Fibroblast of upper back skin (primary cell): ENCODE results near the gene GRM7.
A peak's percentile ranks its signal among the peaks of the same experiment; 100 is the strongest.

Source experiments
- DNase-seq: peaks from one replicate; pipeline ENCODE4 v3.0.0-alpha.2; 2013

GRM7 gene

DNA sequence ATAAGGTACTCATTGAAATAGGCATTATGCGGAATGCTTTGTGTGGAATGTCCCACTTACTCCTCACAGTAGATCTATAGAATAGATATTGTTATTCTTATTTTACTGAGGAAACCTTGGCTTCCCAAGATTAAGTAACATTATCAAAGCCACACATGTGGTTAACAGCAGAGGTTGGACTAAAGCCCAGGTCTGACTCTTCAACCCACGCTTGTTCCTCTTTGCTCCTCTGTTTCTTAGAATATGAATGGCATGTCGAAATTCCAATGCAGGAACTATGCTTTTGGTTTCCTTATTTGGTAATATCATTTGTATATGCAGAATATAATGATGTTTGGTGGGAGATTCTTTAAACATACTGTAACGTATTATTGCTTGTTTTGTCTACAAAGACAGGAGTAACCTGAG lies 821.9 kb downstream of the GRM7 start:
- peak; percentile 99 for DNase-seq

DNA sequence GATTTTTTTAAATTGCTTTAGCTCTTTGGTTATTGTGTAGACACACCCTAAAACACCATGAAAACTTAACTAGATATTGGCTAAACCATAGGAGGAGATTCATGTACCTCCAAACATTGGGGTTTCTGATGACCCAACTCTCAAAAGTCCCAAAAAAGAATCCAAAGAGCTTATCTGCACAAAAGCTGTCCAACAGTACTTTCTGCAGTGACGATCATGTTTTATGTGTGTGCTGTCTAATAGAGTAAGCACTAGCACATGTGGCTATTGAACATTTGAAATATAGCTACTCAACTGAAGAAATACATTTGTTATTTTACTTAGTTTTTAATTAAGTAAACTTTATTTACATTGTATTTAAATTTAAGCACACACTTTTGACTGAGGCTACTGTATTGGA lies 822.5 kb downstream of the GRM7 start:
- no peak for DNase-seq

DNA sequence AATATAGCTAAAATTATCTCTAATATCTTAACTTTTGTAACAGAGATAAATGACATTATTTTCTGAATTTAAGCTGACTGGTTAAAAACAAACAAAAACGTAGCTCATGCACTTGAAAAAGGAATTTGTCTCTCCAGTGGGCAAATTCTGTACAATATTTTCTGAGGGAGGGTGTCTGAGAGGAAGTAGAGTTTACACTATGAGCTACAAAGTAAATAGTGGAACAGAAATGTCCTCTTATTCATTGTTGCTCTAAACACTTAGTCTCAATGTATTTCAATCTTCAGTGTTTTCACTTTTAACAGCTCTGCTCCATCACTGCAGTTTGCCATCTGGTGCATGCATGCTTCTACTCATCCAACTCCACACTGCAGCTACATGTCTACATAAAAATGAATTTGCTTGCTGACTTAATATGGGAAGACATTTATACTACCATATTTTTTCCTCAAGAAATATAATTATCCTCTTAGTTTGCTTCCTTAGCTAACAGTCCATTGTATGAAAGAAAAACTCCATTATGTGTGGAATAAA lies 823.3 kb downstream of the GRM7 start:
- no peak for DNase-seq

DNA sequence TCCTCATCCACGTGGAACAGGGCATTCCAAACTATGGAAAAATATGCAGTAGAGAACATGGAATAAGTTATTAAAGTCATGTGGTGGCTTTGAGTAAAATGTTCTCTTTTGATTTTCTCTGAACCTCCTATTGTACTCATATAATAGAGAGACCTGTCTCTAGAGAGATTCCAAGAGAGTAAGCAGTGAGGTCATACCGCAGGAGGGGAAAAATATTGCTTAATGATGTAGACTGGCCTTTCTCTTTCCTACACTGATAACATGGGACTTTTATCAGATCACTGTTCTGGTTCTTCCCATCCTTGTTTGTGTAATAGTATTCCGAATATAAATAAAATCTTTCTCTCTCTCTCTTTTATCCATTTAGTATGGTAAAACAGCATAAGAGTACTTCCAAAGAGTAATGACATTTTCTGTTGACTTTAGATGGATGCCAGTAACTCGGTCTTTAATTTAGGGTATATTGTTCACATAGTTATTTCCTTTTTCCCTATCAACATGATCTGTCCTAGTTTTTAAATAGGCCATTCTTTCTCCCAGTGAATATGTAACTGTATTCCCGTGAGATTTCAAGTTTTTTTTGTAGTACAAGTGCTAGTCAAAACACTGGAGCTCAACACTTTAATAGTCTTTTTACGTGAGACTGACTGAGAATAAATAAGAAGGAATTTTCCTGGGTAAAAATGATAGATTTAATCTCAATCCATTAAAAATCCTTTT lies 826.7 kb downstream of the GRM7 start:
- no peak for DNase-seq

DNA sequence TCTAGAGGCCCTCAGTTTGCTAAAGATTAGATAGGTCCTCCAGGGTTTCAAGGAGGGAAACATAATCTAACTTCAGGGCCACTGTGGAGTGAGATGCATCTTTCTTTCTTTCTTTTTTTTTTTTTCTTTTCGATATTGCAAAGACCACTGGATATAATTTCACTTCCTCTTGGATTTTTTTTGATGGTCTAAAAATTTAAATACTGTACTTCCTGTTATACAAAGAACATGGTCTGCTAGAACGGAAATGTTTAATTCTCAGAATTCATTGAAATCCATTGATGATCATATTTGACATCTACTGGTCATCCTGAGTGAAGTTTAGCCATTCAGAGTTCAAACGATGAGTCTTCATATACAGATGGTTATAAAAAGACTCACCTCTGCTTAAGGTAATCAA lies 832.0 kb downstream of the GRM7 start:
- DNase-seq: no peak

DNA sequence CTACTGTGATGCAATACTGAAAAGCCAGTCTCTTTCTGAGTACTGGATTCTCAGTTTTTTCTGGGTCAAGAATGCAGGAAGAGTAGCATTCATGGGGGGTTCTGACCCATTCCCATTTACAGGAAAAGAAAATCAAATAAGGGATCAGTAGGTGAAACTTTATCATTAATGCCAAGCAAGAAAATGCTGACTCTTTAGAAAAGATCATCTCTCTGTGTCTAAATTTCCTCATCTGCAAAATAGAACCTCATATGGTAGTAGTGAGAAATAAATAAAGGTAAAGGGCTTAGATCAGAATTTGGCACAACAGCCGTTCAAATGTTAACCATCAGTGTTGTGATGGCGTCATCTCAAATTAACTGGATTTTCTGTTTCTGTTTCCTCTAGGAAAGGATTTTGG lies 833.1 kb downstream of the GRM7 start:
- no peak for DNase-seq

DNA sequence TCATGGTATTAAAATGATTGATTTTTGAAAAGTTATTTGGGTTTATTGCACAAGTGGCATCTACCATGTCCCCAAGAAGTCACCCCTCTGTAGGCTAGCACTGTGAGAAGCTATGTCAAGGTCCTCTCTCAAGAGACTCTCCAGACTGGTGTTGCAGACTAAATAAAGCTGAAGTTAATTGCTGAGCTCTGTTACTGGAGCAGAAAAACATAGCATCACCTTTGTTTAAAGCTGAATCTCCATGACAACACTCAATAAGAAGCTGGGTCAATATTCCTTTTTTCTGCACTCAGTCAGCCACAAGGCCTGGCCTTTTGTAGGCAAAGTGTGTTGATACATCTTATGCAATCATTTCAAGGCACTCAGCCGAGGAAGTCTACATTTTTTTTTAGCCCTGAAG lies 834.1 kb downstream of the GRM7 start:
- DNase-seq: no peak

DNA sequence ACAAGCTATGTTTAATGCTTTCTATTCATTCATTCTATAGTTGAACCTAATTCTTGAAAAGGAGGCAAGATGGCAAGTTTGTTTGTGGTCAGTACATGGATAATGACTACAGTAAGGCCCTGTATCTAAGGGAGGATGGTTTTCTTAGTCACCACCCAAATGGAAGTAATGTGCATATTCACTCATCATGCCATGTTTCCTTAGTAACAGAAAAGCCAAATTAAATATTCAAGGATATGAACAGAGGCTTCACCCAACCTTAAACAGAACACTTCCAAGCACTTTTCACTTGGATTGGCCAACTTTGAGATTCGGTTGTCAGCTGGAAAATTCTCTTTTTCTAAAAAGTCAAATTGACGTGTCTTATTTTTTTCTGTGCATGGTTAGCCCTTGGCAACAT lies 835.4 kb downstream of the GRM7 start:
- no peak for DNase-seq

DNA sequence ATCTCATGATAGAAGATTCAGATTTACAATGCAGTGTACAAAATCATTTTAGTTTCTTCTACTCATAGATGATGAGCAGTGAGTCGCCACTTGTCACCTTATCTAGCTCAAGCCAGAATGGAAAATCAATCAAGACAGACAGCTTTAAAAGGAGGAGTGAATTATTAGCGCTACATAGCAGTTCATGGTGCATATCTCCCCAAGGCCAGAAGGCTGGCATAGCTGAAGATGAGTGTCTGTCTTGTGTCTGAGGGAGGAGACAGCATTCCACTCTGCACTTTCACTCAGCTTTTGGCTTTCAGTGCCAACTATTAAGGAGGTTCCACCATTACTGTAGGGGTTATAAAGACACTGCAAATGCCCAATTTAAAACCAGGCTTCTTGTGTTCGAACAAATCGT lies 836.6 kb downstream of the GRM7 start:
- peak; percentile 3 for DNase-seq

DNA sequence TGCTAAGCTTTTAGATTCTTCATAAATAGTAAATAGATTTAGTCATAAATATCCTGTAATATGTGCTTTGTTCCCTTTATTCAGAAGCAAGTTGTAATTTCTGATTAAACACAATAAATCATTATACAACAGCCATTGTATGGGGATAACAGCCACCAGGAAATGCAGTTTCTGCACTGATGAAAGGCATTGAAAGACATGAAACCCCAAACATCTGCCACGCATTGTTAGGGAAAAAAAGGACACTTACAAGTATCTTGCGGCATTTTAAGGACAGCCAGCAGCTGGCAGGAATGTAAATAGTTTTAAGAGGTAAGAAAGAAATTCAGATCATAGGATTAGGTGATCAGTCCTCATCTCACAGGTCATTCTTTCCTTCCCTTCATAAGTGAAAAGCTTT lies 839.6 kb downstream of the GRM7 start:
- peak; percentile 5 for DNase-seq

DNA sequence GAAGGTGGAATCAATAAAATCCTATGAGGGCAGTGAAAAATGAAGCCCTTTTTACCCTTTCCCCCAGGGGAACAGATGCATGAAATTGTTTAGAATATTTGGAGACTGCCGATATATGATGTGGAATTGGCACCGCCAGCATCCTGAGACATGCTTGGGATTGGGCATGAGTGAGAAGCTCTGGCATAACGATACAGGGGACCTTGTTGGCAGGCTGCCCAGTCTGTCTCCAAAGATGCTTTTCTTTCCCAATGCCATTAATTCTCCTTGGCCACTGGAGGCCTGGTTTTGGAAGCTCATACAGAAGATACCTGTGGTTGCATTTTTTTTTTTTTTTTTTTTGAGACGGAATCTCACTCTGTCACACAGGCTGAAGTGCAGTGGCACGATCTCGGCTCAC lies 840.1 kb downstream of the GRM7 start:
- DNase-seq: peak; percentile 9

DNA sequence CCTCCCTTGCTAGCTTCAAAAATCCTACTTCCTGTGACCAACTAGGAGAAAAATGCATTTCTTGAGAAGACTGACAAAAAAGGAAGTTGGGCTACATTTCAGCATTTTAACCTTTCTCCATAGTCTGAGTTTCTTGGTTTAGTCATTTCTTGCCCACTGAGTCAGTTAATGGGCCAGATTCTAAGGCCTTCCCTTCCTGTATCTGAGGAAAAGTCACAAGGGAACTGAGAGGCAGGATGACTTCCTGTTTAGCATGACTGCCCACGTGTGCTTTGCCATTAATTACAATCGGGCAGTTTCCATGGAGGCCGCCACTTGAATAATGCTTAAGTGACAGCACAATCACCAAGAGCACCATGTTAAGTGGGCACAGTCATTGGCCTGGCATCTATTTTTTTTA lies 846.3 kb downstream of the GRM7 start:
- DNase-seq: peak; percentile 32

DNA sequence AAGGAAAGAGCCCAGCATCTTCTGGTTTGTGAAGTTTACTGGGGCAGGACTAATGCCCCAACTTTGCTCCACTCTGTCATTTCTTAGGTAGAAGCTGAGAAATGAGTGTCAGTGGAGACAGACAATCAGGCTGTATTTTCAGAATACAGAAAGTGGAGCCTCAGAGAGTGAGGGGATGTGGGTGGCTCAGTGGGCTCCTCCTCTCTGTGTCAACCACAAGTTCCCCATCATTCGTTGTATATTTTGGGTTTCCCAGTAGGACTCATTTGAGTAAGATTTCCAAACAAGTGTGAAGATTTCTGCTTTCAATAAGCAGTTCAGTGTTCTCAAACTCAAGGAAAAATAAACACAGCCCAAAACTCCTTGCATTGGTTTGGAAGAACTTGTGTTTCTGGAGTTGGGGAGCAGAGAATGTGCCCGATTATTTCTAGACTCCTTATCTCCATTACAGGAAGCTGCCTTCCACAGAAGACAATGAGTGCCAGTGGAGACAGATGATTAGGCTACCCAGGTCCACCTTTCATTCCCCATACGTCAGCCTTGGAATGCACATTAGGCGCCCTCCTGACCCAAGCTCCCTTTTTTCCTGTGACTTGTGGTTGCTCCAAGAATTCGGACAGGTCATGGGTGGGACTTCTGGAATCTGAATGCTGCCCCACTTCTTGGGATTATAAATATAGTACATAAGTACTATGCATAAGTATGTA lies 848.6 kb downstream of the GRM7 start:
- DNase-seq: peak; percentile 13

DNA sequence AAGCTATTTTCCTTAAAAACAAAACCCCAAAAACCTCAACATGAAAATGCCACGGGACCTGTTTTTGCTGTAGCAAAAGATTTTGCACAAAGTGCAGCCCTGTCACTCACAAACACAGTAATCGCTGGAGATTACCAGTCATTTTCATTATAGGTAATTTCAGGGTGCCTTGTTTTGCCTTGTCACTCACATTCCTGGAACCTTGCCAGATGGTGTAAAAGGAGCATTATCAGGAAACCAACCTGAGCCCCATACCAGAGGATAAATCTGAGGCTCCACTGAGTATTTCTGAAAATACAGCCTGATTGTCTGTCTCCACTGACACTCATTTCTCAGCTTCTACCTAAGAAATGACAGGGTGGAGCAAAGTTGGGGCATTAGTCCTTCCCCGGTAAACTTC lies 849.4 kb downstream of the GRM7 start:
- no peak for DNase-seq

DNA sequence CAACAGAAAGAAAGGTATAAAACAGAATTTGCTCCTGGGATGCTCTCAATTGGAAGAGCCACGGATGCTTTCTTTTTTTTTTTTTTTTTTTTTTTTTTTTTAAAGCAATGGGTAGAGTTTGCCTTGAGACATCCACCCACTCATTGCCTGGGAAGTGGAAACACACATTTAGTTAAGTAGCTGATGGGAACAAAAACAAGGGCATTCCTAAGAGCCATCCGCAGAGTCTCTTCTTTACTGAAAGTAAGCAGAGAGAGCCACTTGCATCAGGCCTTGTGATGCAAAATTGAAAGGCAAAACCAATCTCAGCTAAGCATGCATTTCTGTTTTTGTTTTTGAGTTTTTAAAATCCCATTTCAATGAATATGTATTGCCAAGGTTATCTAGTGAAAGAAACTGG lies 852.8 kb downstream of the GRM7 start:
- DNase-seq: no peak

DNA sequence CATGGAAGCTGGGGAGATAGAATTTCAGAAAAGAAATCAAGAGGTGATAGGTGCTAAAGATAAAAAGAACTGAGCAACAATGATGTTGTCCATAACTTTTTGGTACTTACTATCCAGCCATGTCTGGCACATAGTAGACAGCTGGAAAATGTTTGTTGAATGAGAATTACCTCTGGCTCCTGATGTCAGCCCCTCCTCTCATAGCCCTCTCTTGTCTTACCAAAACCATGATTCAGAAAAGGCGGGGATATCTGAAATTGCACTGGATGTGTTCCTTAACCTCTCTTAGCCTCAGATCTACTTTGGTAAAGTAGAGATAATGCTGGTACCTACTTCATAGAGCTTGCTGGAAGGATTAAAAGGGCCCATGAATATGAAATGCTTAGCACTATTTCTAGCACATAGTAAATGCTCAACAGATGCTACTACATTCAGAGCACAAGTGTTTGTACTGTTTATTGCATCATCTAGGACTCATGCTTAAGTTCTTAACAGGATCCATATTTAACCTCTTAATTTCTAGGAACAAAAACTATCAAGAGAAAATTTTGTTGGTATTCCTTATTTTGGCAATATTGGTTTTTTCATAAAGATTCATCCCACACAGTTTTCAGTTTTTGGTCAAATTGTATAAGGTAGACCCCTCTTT lies 859.9 kb downstream of the GRM7 start:
- DNase-seq: no peak

DNA sequence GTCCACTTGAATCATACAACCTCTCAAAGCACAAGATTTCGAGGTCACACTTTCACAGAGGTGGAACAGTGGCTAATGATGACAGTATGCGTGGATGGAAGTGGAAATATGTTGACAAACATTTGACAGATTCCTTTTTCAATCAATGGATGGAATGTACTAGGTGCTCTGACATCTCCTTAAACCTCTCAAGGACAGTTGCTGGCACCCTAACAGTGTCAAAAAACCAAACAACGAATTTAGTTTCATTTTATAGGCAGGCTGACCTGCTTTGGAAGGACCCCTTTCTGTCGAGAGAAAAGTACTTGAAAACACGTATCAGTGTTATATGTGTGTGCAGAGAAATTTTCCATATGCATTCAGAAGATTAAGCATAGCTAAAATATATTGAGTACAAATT lies 861.0 kb downstream of the GRM7 start:
- DNase-seq: no peak

DNA sequence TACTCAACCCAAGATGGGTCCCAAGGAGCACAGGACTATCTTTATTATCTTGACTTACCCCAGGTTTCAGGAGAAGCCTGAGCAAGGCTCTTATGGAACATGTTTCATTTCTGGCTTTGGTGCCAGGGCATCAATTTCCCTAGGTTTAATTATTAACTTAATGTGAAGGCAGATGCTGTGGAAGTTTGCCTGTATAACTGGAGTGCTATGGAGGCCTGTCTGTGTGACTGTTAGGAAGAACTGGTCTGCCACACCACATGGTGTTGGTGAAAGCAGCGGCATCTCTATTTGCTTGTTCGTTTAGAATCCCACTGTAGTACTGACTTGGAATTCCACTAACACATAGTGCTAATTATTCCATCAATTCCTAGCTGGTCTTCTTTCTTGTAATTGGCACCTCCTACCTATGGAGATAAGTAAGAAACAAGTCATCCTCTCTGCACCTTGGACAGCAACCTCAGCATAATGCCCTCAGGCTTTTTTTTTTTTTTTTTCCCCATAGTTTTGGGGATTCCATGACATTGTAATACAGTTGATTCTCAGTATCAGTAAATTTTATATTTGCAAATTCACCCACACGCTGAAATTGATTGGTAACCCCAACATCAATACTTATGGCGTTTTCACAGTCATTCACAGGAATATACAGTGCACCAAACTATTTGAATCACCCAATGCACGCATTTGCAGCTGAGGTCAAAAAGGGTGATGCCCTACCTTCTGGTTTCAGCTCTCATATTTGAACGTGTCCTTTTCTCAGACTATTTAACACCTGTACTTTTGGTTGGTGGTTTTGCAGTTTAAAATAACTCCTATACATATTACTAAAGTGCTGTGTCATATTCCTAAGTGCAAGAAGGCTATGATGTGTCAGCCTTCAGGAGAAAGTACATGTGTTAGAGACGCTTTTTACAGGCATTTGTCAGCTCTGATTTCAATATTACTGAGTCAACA lies 867.9 kb downstream of the GRM7 start:
- DNase-seq: no peak

DNA sequence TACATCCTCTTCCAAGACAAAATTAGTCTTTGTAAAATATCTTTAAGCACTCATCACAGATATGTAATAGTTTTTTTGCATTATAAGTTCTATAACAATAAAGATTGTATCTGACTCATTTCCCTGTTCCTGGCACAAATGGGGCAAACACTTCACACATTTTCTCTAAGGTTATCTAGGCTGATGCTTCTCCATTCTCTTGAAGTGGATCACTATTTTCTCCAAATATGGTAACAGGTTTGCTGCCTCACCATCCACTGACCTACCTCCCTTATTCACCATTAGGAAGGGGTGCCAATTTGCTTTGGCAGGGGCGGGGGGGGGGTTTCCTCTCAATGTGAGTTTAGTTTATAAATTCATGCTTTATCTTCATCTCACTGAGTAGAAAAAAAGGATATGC lies 873.0 kb downstream of the GRM7 start:
- DNase-seq: no peak

DNA sequence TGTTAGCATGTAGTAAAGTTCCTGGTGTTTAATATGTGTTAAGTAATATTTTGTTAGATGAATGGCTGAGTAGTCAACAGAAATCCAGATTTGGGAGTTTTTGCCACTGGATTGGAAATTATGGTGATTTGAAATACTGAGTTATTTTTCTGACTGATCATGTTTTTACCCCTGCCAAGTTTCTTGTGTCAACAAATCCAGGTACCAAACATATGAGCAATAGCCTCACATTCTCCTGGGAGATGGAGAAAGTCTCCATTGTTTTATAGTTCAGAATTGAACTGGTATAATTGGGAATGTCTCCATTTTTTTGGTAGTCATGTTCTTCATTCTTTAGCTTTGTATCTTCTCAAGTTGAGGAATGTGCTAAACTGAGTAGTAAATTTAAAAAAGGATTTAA lies 873.5 kb downstream of the GRM7 start:
- peak; percentile 31 for DNase-seq

DNA sequence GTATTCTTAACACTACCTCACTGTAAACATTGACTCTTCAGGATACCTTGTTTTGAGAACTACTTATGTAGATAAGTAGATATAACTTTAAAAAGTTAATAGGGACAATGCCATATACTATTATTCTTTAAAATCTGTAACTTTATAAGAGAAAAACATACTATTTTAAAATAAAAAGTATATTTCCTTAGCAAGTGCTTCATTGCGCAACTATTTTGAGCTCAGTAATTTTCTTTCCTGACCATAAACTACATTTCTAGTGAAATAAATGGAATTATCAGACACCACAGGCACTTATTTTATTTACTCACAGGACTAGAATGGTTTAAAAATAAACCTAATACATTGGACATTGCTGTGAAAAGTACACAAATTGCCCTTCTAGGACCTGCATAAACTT lies 876.3 kb downstream of the GRM7 start:
- DNase-seq: no peak

DNA sequence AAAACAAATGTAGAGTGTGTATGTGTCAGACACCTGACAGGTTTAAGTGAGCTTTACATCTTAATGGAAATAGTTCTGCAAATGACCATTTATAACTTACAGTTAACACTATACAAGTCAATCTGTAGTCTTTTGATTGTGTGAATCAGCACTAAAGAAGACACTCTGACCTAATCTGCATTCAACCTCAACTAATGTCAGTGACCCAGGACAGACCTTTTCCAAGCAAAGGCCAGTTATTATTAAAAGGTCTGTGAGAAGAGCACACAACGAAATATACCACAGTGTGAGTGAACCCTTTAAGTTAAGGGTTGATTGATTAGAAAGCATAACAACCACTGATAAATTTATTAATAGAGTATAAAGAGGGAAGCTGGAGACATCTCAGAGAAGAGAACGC lies 878.8 kb downstream of the GRM7 start:
- no peak for DNase-seq

DNA sequence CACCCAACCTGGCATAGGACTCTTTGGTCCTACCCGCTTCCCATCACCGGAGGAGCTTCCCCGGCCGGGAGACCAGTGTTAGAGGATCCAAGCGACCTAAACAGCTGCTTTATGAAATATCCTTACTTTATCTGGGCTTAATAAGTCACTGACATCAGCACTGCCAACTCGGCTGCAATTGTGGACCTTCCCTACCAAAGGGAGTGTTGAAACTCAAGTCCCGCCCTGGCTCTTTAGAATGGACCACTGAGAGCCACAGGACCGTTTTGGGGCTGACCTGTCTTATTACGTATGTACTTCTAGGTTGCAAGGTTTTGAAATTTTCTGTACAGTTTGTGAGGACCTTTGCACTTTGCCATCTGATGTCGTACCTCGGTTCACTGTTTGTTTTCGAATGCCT lies 879.5 kb downstream of the GRM7 start:
- DNase-seq: no peak
